Ishikawa (cell line): ENCODE measurements around the gene POMGNT2.

Experiments
- CEBPB ChIP-seq: IDR thresholded peaks from 2 replicates; pipeline ENCODE4 v1.6.1; 2012
- CREB1 ChIP-seq: IDR thresholded peaks from 2 replicates; pipeline ENCODE4 v1.6.1; 2012; ENCODE audit warnings: low read depth
- EGR1 ChIP-seq: IDR thresholded peaks from 2 replicates; pipeline ENCODE4 v1.6.1; 2012
- EP300 ChIP-seq: IDR thresholded peaks from 2 replicates; pipeline ENCODE4 v1.6.1; 2012; ENCODE audit warnings: borderline replicate concordance
- FOXM1 ChIP-seq: IDR thresholded peaks from 2 replicates; pipeline ENCODE4 v1.6.1; 2012; ENCODE audit warnings: low read depth, borderline replicate concordance
- NFIC ChIP-seq: IDR thresholded peaks from 2 replicates; pipeline ENCODE4 v1.6.1; 2012
- RAD21 ChIP-seq: IDR thresholded peaks from 2 replicates; pipeline ENCODE4 v1.6.1; 2012; ENCODE audit warnings: low read depth
- REST ChIP-seq: IDR thresholded peaks from 2 replicates; pipeline ENCODE4 v1.6.1; 2012; ENCODE audit warnings: low read depth, mild to moderate bottlenecking
- TAF1 ChIP-seq: IDR thresholded peaks from 2 replicates; pipeline ENCODE4 v1.6.1; 2012; ENCODE audit warnings: low read depth, mild to moderate bottlenecking
- TCF12 ChIP-seq: IDR thresholded peaks from 2 replicates; pipeline ENCODE4 v1.6.1; 2012; ENCODE audit warnings: low read depth
- TEAD4 ChIP-seq: IDR thresholded peaks from 2 replicates; pipeline ENCODE4 v1.6.1; 2012
- USF1 ChIP-seq: IDR thresholded peaks from 2 replicates; pipeline ENCODE4 v1.6.1; 2012
- YY1 ChIP-seq: IDR thresholded peaks from 2 replicates; pipeline ENCODE4 v1.6.1; 2012; ENCODE audit warnings: low read depth
- ZBTB7A ChIP-seq: IDR thresholded peaks from 2 replicates; pipeline ENCODE4 v1.6.1; 2012; ENCODE audit warnings: low read depth
- TF ChIP-seq, protein P1 (sequence below): IDR thresholded peaks from 2 replicates; pipeline ENCODE4 v1.6.1; 2012

Gene POMGNT2

DNA sequence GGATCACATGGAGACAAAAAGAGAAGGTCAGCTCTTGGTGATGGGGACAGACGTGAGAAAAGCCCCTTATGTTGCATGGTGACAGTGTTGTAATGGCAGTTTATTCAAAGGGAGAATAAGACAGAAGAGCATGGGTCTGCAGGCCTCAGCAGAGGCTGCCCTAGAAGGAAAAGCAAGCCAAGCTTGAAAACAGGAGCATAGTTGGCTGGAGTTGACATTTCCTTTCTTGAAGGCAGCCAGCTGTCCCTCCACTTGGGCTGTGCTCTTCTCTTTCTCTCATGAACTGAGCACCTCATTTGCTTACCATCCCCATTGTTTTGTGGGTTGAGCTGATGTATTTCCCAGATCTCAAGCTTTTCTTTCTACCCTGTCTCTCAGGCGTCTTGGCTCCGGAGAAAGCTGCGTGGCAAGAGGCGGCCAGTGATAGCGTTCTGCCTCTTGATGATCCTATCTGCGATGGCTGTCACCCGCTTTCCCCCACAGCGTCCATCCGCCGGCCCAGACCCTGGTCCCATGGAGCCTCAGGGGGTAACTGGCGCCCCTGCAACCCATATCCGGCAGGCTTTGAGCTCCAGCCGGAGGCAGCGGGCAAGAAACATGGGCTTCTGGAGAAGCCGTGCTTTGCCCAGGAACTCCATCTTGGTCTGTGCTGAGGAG, 73.9 kb downstream of the POMGNT2 start:
- no peak for TF ChIP-seq TCF12
- TF ChIP-seq, protein P1, sequence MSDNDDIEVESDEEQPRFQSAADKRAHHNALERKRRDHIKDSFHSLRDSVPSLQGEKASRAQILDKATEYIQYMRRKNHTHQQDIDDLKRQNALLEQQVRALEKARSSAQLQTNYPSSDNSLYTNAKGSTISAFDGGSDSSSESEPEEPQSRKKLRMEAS = no peak
- TF ChIP-seq YY1 = no peak
- TF ChIP-seq NFIC = no peak
- no peak for TF ChIP-seq ZBTB7A
- no peak for TF ChIP-seq RAD21
- no peak for TF ChIP-seq USF1
- no peak for TF ChIP-seq REST
- TF ChIP-seq FOXM1 = no peak
- TF ChIP-seq EGR1 = no peak
- TF ChIP-seq TEAD4 = no peak
- no peak for TF ChIP-seq EP300
- TF ChIP-seq TAF1 = no peak
- TF ChIP-seq CEBPB = no peak
- TF ChIP-seq CREB1 = no peak

DNA sequence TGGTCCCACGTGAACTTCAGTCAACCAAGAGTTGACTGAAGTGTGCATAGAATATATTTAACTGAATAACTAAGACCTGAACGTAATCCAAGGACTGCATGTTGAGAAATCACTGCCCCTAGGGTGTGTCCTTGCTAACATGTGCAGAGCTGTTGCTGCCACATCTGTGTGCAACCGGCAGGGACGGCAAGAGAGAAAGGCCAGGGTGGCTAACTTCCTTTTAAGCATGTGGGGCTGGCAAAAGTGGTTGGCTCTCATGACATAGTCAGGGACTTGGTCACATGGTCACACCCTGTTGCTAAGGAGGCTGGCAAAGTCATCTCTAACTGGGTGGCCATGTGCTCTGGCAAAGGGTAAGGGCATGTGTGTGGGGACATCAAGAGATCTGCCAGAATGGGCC, 74.4 kb downstream of the POMGNT2 start:
- no peak for TF ChIP-seq TCF12
- no peak for TF ChIP-seq CEBPB
- TF ChIP-seq YY1 = no peak
- no peak for TF ChIP-seq TEAD4
- TF ChIP-seq ZBTB7A = no peak
- TF ChIP-seq RAD21 = no peak
- TF ChIP-seq, protein P1 = no peak
- TF ChIP-seq EGR1 = no peak
- no peak for TF ChIP-seq EP300
- no peak for TF ChIP-seq REST
- TF ChIP-seq TAF1 = no peak
- TF ChIP-seq FOXM1 = no peak
- no peak for TF ChIP-seq USF1
- no peak for TF ChIP-seq NFIC
- no peak for TF ChIP-seq CREB1

GRCh38 chr3:43030162-43030935, 75.5 kb downstream of the POMGNT2 start:
- no peak for TF ChIP-seq USF1
- no peak for TF ChIP-seq CEBPB
- no peak for TF ChIP-seq EGR1
- TF ChIP-seq, protein P1 = no peak
- TF ChIP-seq ZBTB7A = no peak
- TF ChIP-seq FOXM1 = no peak
- no peak for TF ChIP-seq NFIC
- TF ChIP-seq YY1 = no peak
- TF ChIP-seq TCF12 = no peak
- no peak for TF ChIP-seq TEAD4
- TF ChIP-seq RAD21 = no peak
- no peak for TF ChIP-seq REST
- TF ChIP-seq CREB1 = no peak
